Endothelial cell of umbilical vein (primary cell): ENCODE measurements around the gene CRTC1. TPM values are rescaled to one million over a fixed set of nuclear protein-coding genes. Genes with fewer than 3 reads are reported as not detected.
A peak's percentile ranks its signal among the peaks of the same experiment; 100 is the strongest.
"Not testable (repeated sequence)": the region's sequence is repeated elsewhere in the genome, so short reads cannot be mapped to it uniquely, and the experiment has no call there.

Experiments
- BruUV-seq: library from RNA; stranded (reverse); fragments of 400-500 nt; replicated peaks from 2 replicates; lab custom pipeline; 2021; lab: Mats Ljungman, UMichigan
- CTCF ChIA-PET: fragments of 300-600, 350-600 bp; sonication (Branson Sonifier 250); formaldehyde crosslinking; loops from one replicate; lab custom pipeline; 2021; ENCODE audit warnings: antibody characterized with exemption, inconsistent platforms; lab: Charles Lee
- POLR2A ChIA-PET: fragments of 300-600, 350-600 bp; sonication (Branson Sonifier 250); formaldehyde crosslinking; loops from one replicate; lab custom pipeline; 2021; ENCODE audit warnings: antibody characterized with exemption, inconsistent platforms; lab: Charles Lee
- DNase-seq: peaks from one replicate; pipeline ENCODE4 v3.0.0-alpha.2; 2011; ENCODE audit warnings: low read depth, low spot score
- FAIRE-seq: peaks from 2 replicates; lab custom pipeline; 2011; peaks lifted over from hg19 to GRCh38; lab: Jason Lieb, UNC
- H2AFZ ChIP-seq: 2 replicates; pipeline ENCODE4 v1.6.0; 2012; ENCODE audit warnings: low read depth, low read length, control low read depth, inconsistent platforms
- H3K27ac ChIP-seq: 2 replicates; pipeline ENCODE4 v1.5.1; 2011; ENCODE audit warnings: low read depth, mild to moderate bottlenecking, control low read depth, low read length, moderate library complexity; ENCODE audit not compliant: insufficient read depth
- H3K27me3 ChIP-seq, 2 experiments: 2 replicates each; pipeline versions ENCODE4 v1.6.0 to v1.6.1; 2011; ENCODE audit warnings: low read length in 2 of 2, mixed read lengths in 1 of 2; ENCODE audit not compliant: control insufficient read depth in 2 of 2, insufficient read depth in 2 of 2
- H3K36me3 ChIP-seq, 2 experiments: 2 replicates in 1 of 2; 3 replicates in 1 of 2; pipeline ENCODE4 v1.5.1; 2011; ENCODE audit warnings: low read length in 2 of 2, mild to moderate bottlenecking in 1 of 2, moderate library complexity in 1 of 2; ENCODE audit not compliant: control insufficient read depth in 2 of 2, insufficient read depth in 2 of 2; ENCODE audit errors: extremely low read depth in 1 of 2
- H3K4me1 ChIP-seq: 3 replicates; pipeline ENCODE4 v1.5.1; 2011; ENCODE audit warnings: mild to moderate bottlenecking, low read length; ENCODE audit not compliant: control insufficient read depth, insufficient read depth; ENCODE audit errors: extremely low read depth
- H3K4me2 ChIP-seq: 2 replicates; pipeline ENCODE4 v1.6.1; 2011; ENCODE audit warnings: low read length, control low read depth, mixed read lengths; ENCODE audit not compliant: insufficient read depth
- H3K4me3 ChIP-seq, 3 experiments: fragments of 200-600 bp in 1 of 3; sonication (generic), shearing (Covaris generic) in 1 of 3; replicated peaks in 1 of 3; 2 replicates each; pipeline ENCODE4 v1.5.1; 2011 to 2016; ENCODE audit warnings: control low read depth in 3 of 3, low read length in 3 of 3, mild to moderate bottlenecking in 2 of 3, inconsistent platforms in 1 of 3, low read depth in 1 of 3, moderate library complexity in 1 of 3; ENCODE audit not compliant: insufficient read depth in 1 of 3
- H3K79me2 ChIP-seq: 2 replicates; pipeline ENCODE4 v1.6.0; 2012; ENCODE audit warnings: low read length, inconsistent platforms; ENCODE audit not compliant: control insufficient read depth, insufficient read depth
- H3K9ac ChIP-seq: replicated peaks from 2 replicates; pipeline ENCODE3; 2011; ENCODE audit warnings: low read length, control low read depth; ENCODE audit not compliant: insufficient read depth; ENCODE audit errors: extremely low read depth
- H3K9me1 ChIP-seq: replicated peaks from 3 replicates; pipeline ENCODE4 v1.6.0; 2011; ENCODE audit warnings: mild to moderate bottlenecking, low read length; ENCODE audit not compliant: control insufficient read depth, insufficient read depth; ENCODE audit errors: extremely low read depth
- H3K9me3 ChIP-seq: replicated peaks from 2 replicates; pipeline ENCODE4 v1.5.1; 2012; ENCODE audit warnings: low read length, inconsistent platforms; ENCODE audit not compliant: control insufficient read depth, insufficient read depth
- H4K20me1 ChIP-seq: replicated peaks from 2 replicates; pipeline ENCODE3; 2011; ENCODE audit warnings: mild to moderate bottlenecking, low read length; ENCODE audit not compliant: control insufficient read depth, insufficient read depth; ENCODE audit errors: extremely low read depth
- CTCF ChIP-seq, 2 donors: IDR thresholded peaks; 1 replicate in 1 of 2; 2 replicates in 1 of 2; pipeline ENCODE4 v1.5.1; 2011; ENCODE audit warnings: low read length in 2 of 2, mild to moderate bottlenecking in 2 of 2, moderate library complexity in 2 of 2, control low read depth in 1 of 2, inconsistent platforms in 1 of 2, low read depth in 1 of 2; ENCODE audit not compliant: insufficient read depth in 1 of 2; ENCODE audit errors: extremely low read depth in 1 of 2
- EZH2 ChIP-seq: IDR thresholded peaks from 2 replicates; pipeline ENCODE4 v1.6.1; 2012; ENCODE audit warnings: borderline replicate concordance, low read depth, mild to moderate bottlenecking, moderate library complexity, low read length, inconsistent platforms; ENCODE audit not compliant: severe bottlenecking
- FOS ChIP-seq: IDR thresholded peaks from 2 replicates; pipeline ENCODE4 v1.6.1; 2011; ENCODE audit warnings: mild to moderate bottlenecking, low read length, moderate library complexity, borderline replicate concordance; ENCODE audit not compliant: insufficient read depth
- GATA2 ChIP-seq: IDR thresholded peaks from 2 replicates; pipeline ENCODE4 v1.7.0; 2011; ENCODE audit warnings: low read depth, mild to moderate bottlenecking, moderate library complexity, mixed read lengths, low read length; ENCODE audit not compliant: insufficient read length, insufficient read depth
- JUN ChIP-seq: IDR thresholded peaks from 2 replicates; pipeline ENCODE4 v1.6.1; 2011; ENCODE audit warnings: borderline replicate concordance, low read depth; ENCODE audit not compliant: insufficient read length, insufficient read depth
- MAX ChIP-seq: IDR thresholded peaks from 2 replicates; pipeline ENCODE4 v1.6.1; 2011; ENCODE audit not compliant: insufficient read depth, insufficient read length
- MYC ChIP-seq: IDR thresholded peaks from one replicate; pipeline ENCODE4 v1.6.1; 2011; ENCODE audit warnings: mild to moderate bottlenecking, low read depth, low read length
- POLR2A ChIP-seq: IDR thresholded peaks from 2 replicates; pipeline ENCODE4 v1.6.1; 2012; ENCODE audit warnings: low read depth, mild to moderate bottlenecking, control low read depth, low read length
- POLR2AphosphoS5 ChIP-seq: IDR thresholded peaks from 2 replicates; pipeline ENCODE4 v1.6.1; 2012; ENCODE audit warnings: low read depth, mild to moderate bottlenecking, control low read depth, low read length, moderate library complexity; ENCODE audit not compliant: insufficient read depth
- dilution Hi-C: fragments of 300-500 bp; cut with MboI; formaldehyde crosslinking; loops from one replicate; pipeline ENCODE4 v1.15.0; 2019; ENCODE audit warnings: low sequenced_read_pairs; ENCODE audit not compliant: extremely low pct_ligation_motif_present
- intact Hi-C: fragments of 100-400 bp; cut with micrococcal nuclease; formaldehyde crosslinking; loops from one replicate; pipeline ENCODE4 v1.10.0; 2022
- polyA plus RNA-seq, 4 experiments: library from polyadenylated mRNA; depleted of rRNA in 3 of 4; stranded (reverse) in 3 of 4; unstranded in 1 of 4; fragments of >200 nt; gene quantifications; 2 replicates each; pipeline versions ENCODE4 v1.2.1 to v1.2.3, GENCODE V29; 2011 to 2012; ENCODE audit warnings: missing spikeins in 1 of 4
- total RNA-seq: library from RNA; stranded (reverse); gene quantifications from 2 replicates; pipeline ENCODE4 v1.2.3, GENCODE V29; 2021

CRTC1 gene
- total and polyA plus RNA-seq, 2 donors (not counting 3 experiments of a cell fraction or from before 2014, with no cell fraction given): 4.2 to 11.4 TPM

- H3K36me3 ChIP-seq, DNase-seq, H3K4me2 ChIP-seq, H3K9me1 ChIP-seq, H3K4me1 ChIP-seq, H3K4me3 ChIP-seq, BruUV-seq, H3K9ac ChIP-seq, POLR2A ChIA-PET, intact Hi-C loops, dilution Hi-C loops, H3K27ac ChIP-seq, CTCF ChIA-PET, H2AFZ ChIP-seq, H4K20me1 ChIP-seq, H3K79me2 ChIP-seq, H3K27me3 ChIP-seq, H3K9me3 ChIP-seq: not testable (repeated sequence)
- FAIRE-seq: peak; percentile 53
Observed at GRCh38 chr19:18733762-18734332, 50.4 kb downstream of the CRTC1 start.

- no TSS peak for BruUV-seq
- no peak for DNase-seq
- ChIA-PET POLR2A (no interaction called here), CTCF (interaction anchor here (0.6 kb wide), 1 partner anchor 79 kb away, joined by 3 read pairs; no protein-coding TSS in a partner anchor)
- Histone ChIP-seq H3K27ac (no peak overlapping the region), H3K36me3 (no peaks in the 10 kb centered on the region), H2AFZ (no peak overlapping the region), H4K20me1 (no peaks in the 10 kb centered on the region), H3K4me2 (no peak overlapping the region), H3K79me2 (no peaks in the 10 kb centered on the region), H3K9me3 (no peaks in the 10 kb centered on the region), H3K9ac (no peak overlapping the region), H3K27me3 (no peaks in the 10 kb centered on the region), H3K4me1 (no peaks in the 10 kb centered on the region), H3K9me1 (no peaks in the 10 kb centered on the region), H3K4me3 (no peak overlapping the region)
- FAIRE-seq: no peak
- dilution Hi-C loops: no loop called here
- intact Hi-C loops: no loop called here
- no peak for TF ChIP-seq EZH2
- no peak for TF ChIP-seq FOS
- TF ChIP-seq MYC: no peak
- no peak for TF ChIP-seq GATA2
- TF ChIP-seq MAX: no peak
- no peak for TF ChIP-seq POLR2A
- TF ChIP-seq JUN: no peak
- TF ChIP-seq POLR2AphosphoS5: no peak
- TF ChIP-seq CTCF (IDR thresholded peaks at IDR 0.05; ENCODE audit: extremely low read depth in 1 of 2, insufficient read depth in 1 of 2, low read depth in 1 of 2, low read length in 2 of 2): no peak
Observed at GRCh38 chr19:18735324-18735723, 51.8 kb downstream of the CRTC1 start.
